ENCODE measurements around the gene FANCC.

GRCh38 chr9:95102001-95102433 is 215.5 kb downstream of the FANCC start:
- TF ChIP-seq CTCF (IDR thresholded peaks at IDR 0.05), result no peak
- TF ChIP-seq POLR2A (IDR thresholded peaks at IDR 0.05), result no peak
